HEK293 (cell line): ENCODE results near the gene SIRT7.

Experiments used
- BCL11B ChIP-seq: fragments of 450-650 bp; formaldehyde crosslinking; IDR thresholded peaks from 2 replicates; pipeline ENCODE4 v1.5.1; 2016; ENCODE audit warnings: low read depth, missing biosample characterization, missing genetic modification characterization
- KLF8 ChIP-seq: fragments of 450-650 bp; formaldehyde crosslinking; IDR thresholded peaks from 2 replicates; pipeline ENCODE4 v1.5.1; 2016; ENCODE audit warnings: missing biosample characterization, missing genetic modification characterization
- MYNN ChIP-seq: fragments of 450-650 bp; formaldehyde crosslinking; IDR thresholded peaks from 2 replicates; pipeline ENCODE4 v1.5.1; 2016; ENCODE audit warnings: missing biosample characterization, missing genetic modification characterization, borderline replicate concordance
- PRDM10 ChIP-seq: fragments of 450-650 bp; formaldehyde crosslinking; IDR thresholded peaks from 2 replicates; pipeline ENCODE4 v1.5.1; 2016; ENCODE audit warnings: missing biosample characterization, missing genetic modification characterization
- REST ChIP-seq: fragments of 450-650 bp; formaldehyde crosslinking; IDR thresholded peaks from 2 replicates; pipeline ENCODE4 v1.5.1; 2016; ENCODE audit warnings: missing biosample characterization, missing genetic modification characterization
- SP2 ChIP-seq: fragments of 450-650 bp; formaldehyde crosslinking; IDR thresholded peaks from 2 replicates; pipeline ENCODE4 v1.5.1; 2016; ENCODE audit warnings: missing biosample characterization, missing genetic modification characterization
- SP7 ChIP-seq: fragments of 450-650 bp; formaldehyde crosslinking; IDR thresholded peaks from 2 replicates; pipeline ENCODE4 v1.5.1; 2016; ENCODE audit warnings: missing biosample characterization, missing genetic modification characterization
- TCF7L2 ChIP-seq: IDR thresholded peaks from 2 replicates; pipeline ENCODE4 v1.6.1; 2011; ENCODE audit warnings: low read depth, mild to moderate bottlenecking, inconsistent platforms, low read length, moderate library complexity, borderline replicate concordance
- ZBTB7A ChIP-seq: fragments of 450-650 bp; formaldehyde crosslinking; IDR thresholded peaks from 2 replicates; pipeline ENCODE4 v1.5.1; 2016; ENCODE audit warnings: low read depth, missing biosample characterization, missing genetic modification characterization
- ZFHX2 ChIP-seq: fragments of 450-650 bp; formaldehyde crosslinking; conservative IDR thresholded peaks from 2 replicates; pipeline ENCODE4 v1.5.1; 2016; ENCODE audit warnings: missing biosample characterization, missing genetic modification characterization
- ZNF114 ChIP-seq: fragments of 450-650 bp; formaldehyde crosslinking; IDR thresholded peaks from 2 replicates; pipeline ENCODE4 v1.5.0; 2017; ENCODE audit warnings: missing biosample characterization, missing genetic modification characterization
- ZNF133 ChIP-seq: fragments of 450-650 bp; formaldehyde crosslinking; IDR thresholded peaks from 2 replicates; pipeline ENCODE4 v1.5.1; 2016; ENCODE audit warnings: missing biosample characterization, missing genetic modification characterization
- ZNF157 ChIP-seq: fragments of 450-650 bp; formaldehyde crosslinking; IDR thresholded peaks from 2 replicates; pipeline ENCODE4 v1.5.1; 2016; ENCODE audit warnings: missing biosample characterization, missing genetic modification characterization
- ZNF16 ChIP-seq: fragments of 450-650 bp; formaldehyde crosslinking; IDR thresholded peaks from 2 replicates; pipeline ENCODE4 v1.5.1; 2016; ENCODE audit warnings: low read depth, missing biosample characterization, missing genetic modification characterization
- ZNF214 ChIP-seq: fragments of 450-650 bp; formaldehyde crosslinking; IDR thresholded peaks from 2 replicates; pipeline ENCODE4 v1.5.1; 2017; ENCODE audit warnings: missing biosample characterization, mild to moderate bottlenecking, missing genetic modification characterization, borderline replicate concordance
- ZNF266 ChIP-seq: fragments of 450-650 bp; formaldehyde crosslinking; IDR thresholded peaks from 2 replicates; pipeline ENCODE4 v1.5.1; 2016; ENCODE audit warnings: missing biosample characterization, missing genetic modification characterization, low read depth
- ZNF416 ChIP-seq: fragments of 450-650 bp; formaldehyde crosslinking; IDR thresholded peaks from 2 replicates; pipeline ENCODE4 v1.5.1; 2016; ENCODE audit warnings: missing biosample characterization, missing genetic modification characterization
- ZNF473 ChIP-seq: fragments of 450-650 bp; formaldehyde crosslinking; IDR thresholded peaks from 2 replicates; pipeline ENCODE4 v1.5.1; 2017; ENCODE audit warnings: missing biosample characterization, missing genetic modification characterization
- ZNF529 ChIP-seq: fragments of 450-650 bp; formaldehyde crosslinking; IDR thresholded peaks from 2 replicates; pipeline ENCODE4 v1.5.1; 2017; ENCODE audit warnings: missing genetic modification characterization, missing biosample characterization; ENCODE audit not compliant: insufficient replicate concordance
- ZNF621 ChIP-seq: fragments of 450-650 bp; formaldehyde crosslinking; IDR thresholded peaks from 2 replicates; pipeline ENCODE4 v1.5.1; 2017; ENCODE audit warnings: missing biosample characterization, missing genetic modification characterization
- ZNF692 ChIP-seq: fragments of 450-650 bp; formaldehyde crosslinking; IDR thresholded peaks from 2 replicates; pipeline ENCODE4 v1.5.1; 2016; ENCODE audit warnings: missing biosample characterization, missing genetic modification characterization
- ZNF747 ChIP-seq: fragments of 450-650 bp; formaldehyde crosslinking; IDR thresholded peaks from 2 replicates; pipeline ENCODE4 v1.5.1; 2016; ENCODE audit warnings: missing biosample characterization, missing genetic modification characterization
- ZNF792 ChIP-seq: fragments of 450-650 bp; formaldehyde crosslinking; IDR thresholded peaks from 2 replicates; pipeline ENCODE4 v1.5.1; 2016; ENCODE audit warnings: missing biosample characterization, missing genetic modification characterization
- TF ChIP-seq, protein P1 (sequence below): fragments of 450-650 bp; formaldehyde crosslinking; optimal IDR thresholded peaks from 2 replicates; pipeline ENCODE3; 2016; ENCODE audit warnings: missing biosample characterization, mild to moderate bottlenecking, missing genetic modification characterization
- TF ChIP-seq, protein P2 (sequence below): fragments of 450-650 bp; formaldehyde crosslinking; conservative IDR thresholded peaks from 2 replicates; pipeline ENCODE4 v1.5.1; 2016; ENCODE audit warnings: low read depth, missing biosample characterization, missing genetic modification characterization

SIRT7 gene

GRCh38 chr17:81927653-81928543, 9.9 kb upstream of the SIRT7 start, which contains the start of gene MAFG (continued):
- TF ChIP-seq TCF7L2 (no peak), ZBTB7A (tag by site-specific recombination) (no peak), SP7 (tag by site-specific recombination) (peak; percentile 23), BCL11B (tag by site-specific recombination) (no peak), ZNF416 (no peak), ZNF692 (tag by site-specific recombination) (peak; percentile 87), MYNN (tag by site-specific recombination) (0 out of 2 replicates have a peak, but pooled peaks have one; percentile 45), ZNF214 (tag by site-specific recombination) (no peak), REST (tag by site-specific recombination) (no peak), ZNF133 (tag by site-specific recombination) (no peak), ZNF747 (no peak), ZNF473 (tag by site-specific recombination) (no peak), SP2 (tag by site-specific recombination) (peak; percentile 39), ZNF16 (tag by site-specific recombination) (no peak), ZNF529 (tag by site-specific recombination) (no peak), ZNF114 (no peak), KLF8 (tag by site-specific recombination) (peak; percentile 44; the same call in 1 of the 2 replicates), ZNF266 (tag by site-specific recombination) (no peak), PRDM10 (tag by site-specific recombination) (no peak; the same call in 1 of the 2 replicates), ZNF621 (tag by site-specific recombination) (no peak), ZNF792 (tag by site-specific recombination) (no peak), ZFHX2 (tag by site-specific recombination) (0 out of 2 replicates have a peak, but pooled peaks have one; percentile 32), ZNF157 (tag by site-specific recombination) (no peak)
- TF ChIP-seq, protein P1, sequence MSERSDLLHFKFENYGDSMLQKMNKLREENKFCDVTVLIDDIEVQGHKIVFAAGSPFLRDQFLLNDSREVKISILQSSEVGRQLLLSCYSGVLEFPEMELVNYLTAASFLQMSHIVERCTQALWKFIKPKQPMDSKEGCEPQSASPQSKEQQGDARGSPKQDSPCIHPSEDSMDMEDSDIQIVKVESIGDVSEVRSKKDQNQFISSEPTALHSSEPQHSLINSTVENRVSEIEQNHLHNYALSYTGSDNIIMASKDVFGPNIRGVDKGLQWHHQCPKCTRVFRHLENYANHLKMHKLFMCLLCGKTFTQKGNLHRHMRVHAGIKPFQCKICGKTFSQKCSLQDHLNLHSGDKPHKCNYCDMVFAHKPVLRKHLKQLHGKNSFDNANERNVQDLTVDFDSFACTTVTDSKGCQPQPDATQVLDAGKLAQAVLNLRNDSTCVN (tag by site-specific recombination), result peak; percentile 75
- TF ChIP-seq, protein P2, sequence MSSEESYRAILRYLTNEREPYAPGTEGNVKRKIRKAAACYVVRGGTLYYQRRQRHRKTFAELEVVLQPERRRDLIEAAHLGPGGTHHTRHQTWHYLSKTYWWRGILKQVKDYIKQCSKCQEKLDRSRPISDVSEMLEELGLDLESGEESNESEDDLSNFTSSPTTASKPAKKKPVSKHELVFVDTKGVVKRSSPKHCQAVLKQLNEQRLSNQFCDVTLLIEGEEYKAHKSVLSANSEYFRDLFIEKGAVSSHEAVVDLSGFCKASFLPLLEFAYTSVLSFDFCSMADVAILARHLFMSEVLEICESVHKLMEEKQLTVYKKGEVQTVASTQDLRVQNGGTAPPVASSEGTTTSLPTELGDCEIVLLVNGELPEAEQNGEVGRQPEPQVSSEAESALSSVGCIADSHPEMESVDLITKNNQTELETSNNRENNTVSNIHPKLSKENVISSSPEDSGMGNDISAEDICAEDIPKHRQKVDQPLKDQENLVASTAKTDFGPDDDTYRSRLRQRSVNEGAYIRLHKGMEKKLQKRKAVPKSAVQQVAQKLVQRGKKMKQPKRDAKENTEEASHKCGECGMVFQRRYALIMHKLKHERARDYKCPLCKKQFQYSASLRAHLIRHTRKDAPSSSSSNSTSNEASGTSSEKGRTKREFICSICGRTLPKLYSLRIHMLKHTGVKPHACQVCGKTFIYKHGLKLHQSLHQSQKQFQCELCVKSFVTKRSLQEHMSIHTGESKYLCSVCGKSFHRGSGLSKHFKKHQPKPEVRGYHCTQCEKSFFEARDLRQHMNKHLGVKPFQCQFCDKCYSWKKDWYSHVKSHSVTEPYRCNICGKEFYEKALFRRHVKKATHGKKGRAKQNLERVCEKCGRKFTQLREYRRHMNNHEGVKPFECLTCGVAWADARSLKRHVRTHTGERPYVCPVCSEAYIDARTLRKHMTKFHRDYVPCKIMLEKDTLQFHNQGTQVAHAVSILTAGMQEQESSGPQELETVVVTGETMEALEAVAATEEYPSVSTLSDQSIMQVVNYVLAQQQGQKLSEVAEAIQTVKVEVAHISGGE (tag by site-specific recombination), result no peak
